Right lobe of liver (tissue), 6 donors: ENCODE measurements around the gene PTPRD. TPM values are rescaled to one million over a fixed set of nuclear protein-coding genes. Genes with fewer than 3 reads are reported as not detected.

Experiments used
- ATAC-seq, 4 donors: fragments of 200-7000 bp; cut with Tn5 transposase; one replicate each; pipeline ENCODE4 v1.9.1; 2020; ENCODE audit warnings: mild to moderate bottlenecking in 4 of 4, moderate library complexity in 4 of 4
- DNase-seq, 3 donors: peaks; one replicate each; pipeline ENCODE4 v3.0.0-alpha.2; 2020
- H3K27ac ChIP-seq, 3 donors: fragments of 200-600 bp; one replicate each; pipeline ENCODE4 v1.8.0; 2022
- H3K27me3 ChIP-seq, 2 donors: fragments of 200-600 bp; one replicate each; pipeline ENCODE4 v1.8.0; 2022
- H3K36me3 ChIP-seq, 4 donors: fragments of 200-600 bp; sonication (generic) in 1 of 4; one replicate each; pipeline versions ENCODE4 v1.5.1 to v1.8.0; 2017 to 2022; ENCODE audit warnings: control low read depth in 1 of 4
- H3K4me1 ChIP-seq, 4 donors: fragments of 200-600 bp; sonication (generic) in 1 of 4; one replicate each; pipeline versions ENCODE4 v1.5.1 to v1.8.0; 2017 to 2022; ENCODE audit warnings: control low read depth in 1 of 4
- H3K4me3 ChIP-seq, 3 donors: fragments of 200-600 bp; one replicate each; pipeline ENCODE4 v1.8.0; 2022
- H3K9me3 ChIP-seq, 4 donors: fragments of 200-600 bp; sonication (generic) in 1 of 4; one replicate each; pipeline versions ENCODE4 v1.5.1 to v1.8.0; 2017 to 2022; ENCODE audit warnings: control low read depth in 1 of 4
- POLR2A ChIP-seq: fragments of 450-650 bp; IDR thresholded peaks from one replicate; pipeline ENCODE4 v1.6.1; 2017; ENCODE audit warnings: antibody characterized with exemption, mild to moderate bottlenecking
- WGBS: methylation state at CpG from one replicate; pipeline ENCODE4 v1.1.6; 2018; ENCODE audit warnings: low coverage, low lambda C conversion rate; ENCODE audit not compliant: insufficient coverage; ENCODE audit errors: missing lambda C conversion rate; 5-methylcytosine and 5-hydroxymethylcytosine counted together
- intact Hi-C, 2 donors: fragments of 100-400 bp; cut with DNase I; formaldehyde crosslinking; loops; one replicate each; pipeline versions ENCODE4 v1.11.2 to v1.14.1; 2022
- total RNA-seq, 6 experiments: library from RNA; depleted of rRNA in 2 of 6; stranded (reverse); fragments of >200 nt in 2 of 6; fragmentation: NEBNext Ultra II Directional in 3 of 6; extraction: Animal tissue kit (Norgen Biotek cat#: 25700) in 3 of 6; gene quantifications; one replicate each; pipeline versions ENCODE4 v1.1.0 to v1.2.4, GENCODE V29; 2016 to 2023
- TF ChIP-seq, protein P1 (sequence below), 4 donors: fragments of 200-600 bp in 3 of 4; fragments of 450-650 bp in 1 of 4; IDR thresholded peaks; one replicate each; pipeline versions ENCODE4 v1.5.1 to v1.8.0; 2016 to 2022; ENCODE audit warnings: antibody characterized with exemption in 4 of 4, mild to moderate bottlenecking in 2 of 4
- donor health status: DM: no; HTN: yes; CAD: no.
- donor health status: DM: no; HTN: no; CAD: no.
- donor health status: DM: no; HTN: no; CAD: no.
- donor health status: DM: no; HTN: yes; CAD: no.
- donor health status: DM: no; HTN: yes; CAD: no.

Gene PTPRD
- total RNA-seq, 6 experiments from 2014 or later, result 5.4 to 29.8 (median 13.9) TPM

DNA sequence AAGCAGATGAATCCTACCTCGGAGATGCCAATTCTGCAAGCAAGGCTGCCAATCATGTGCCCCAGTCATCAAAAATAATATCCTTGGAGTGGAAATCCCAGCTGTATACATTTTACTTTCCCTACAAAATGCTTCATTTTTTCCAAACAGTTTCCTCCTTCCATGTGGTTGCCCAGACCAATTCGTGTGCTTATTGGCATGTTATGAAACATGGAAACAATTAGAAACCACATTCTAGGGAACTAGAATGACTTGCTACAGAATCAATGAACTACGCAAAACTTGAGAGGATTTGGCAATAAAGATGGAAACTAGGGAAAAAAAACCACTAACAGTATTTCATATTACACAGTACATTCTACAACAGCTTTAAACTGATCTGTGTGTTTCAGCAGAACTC lies 2228.7 kb downstream of the PTPRD start:
- no peak overlapping the region for H3K27ac ChIP-seq
- no peaks in the 10 kb centered on the region for H3K4me1 ChIP-seq
- DNase-seq, result no peak
- no peaks in the 10 kb centered on the region for H3K27me3 ChIP-seq
- H3K4me3 ChIP-seq, result no peak overlapping the region
- no peaks in the 10 kb centered on the region for H3K9me3 ChIP-seq
- H3K36me3 ChIP-seq, result no peaks in the 10 kb centered on the region
- WGBS, result 61% methylated on average over 3 of the region's 3 CpGs
- ATAC-seq, result no peak
- no peak for TF ChIP-seq POLR2A
- TF ChIP-seq, protein P1, sequence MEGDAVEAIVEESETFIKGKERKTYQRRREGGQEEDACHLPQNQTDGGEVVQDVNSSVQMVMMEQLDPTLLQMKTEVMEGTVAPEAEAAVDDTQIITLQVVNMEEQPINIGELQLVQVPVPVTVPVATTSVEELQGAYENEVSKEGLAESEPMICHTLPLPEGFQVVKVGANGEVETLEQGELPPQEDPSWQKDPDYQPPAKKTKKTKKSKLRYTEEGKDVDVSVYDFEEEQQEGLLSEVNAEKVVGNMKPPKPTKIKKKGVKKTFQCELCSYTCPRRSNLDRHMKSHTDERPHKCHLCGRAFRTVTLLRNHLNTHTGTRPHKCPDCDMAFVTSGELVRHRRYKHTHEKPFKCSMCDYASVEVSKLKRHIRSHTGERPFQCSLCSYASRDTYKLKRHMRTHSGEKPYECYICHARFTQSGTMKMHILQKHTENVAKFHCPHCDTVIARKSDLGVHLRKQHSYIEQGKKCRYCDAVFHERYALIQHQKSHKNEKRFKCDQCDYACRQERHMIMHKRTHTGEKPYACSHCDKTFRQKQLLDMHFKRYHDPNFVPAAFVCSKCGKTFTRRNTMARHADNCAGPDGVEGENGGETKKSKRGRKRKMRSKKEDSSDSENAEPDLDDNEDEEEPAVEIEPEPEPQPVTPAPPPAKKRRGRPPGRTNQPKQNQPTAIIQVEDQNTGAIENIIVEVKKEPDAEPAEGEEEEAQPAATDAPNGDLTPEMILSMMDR (IDR thresholded peaks at IDR 0.05), result no peak
- intact Hi-C loops, result no loop called here

DNA sequence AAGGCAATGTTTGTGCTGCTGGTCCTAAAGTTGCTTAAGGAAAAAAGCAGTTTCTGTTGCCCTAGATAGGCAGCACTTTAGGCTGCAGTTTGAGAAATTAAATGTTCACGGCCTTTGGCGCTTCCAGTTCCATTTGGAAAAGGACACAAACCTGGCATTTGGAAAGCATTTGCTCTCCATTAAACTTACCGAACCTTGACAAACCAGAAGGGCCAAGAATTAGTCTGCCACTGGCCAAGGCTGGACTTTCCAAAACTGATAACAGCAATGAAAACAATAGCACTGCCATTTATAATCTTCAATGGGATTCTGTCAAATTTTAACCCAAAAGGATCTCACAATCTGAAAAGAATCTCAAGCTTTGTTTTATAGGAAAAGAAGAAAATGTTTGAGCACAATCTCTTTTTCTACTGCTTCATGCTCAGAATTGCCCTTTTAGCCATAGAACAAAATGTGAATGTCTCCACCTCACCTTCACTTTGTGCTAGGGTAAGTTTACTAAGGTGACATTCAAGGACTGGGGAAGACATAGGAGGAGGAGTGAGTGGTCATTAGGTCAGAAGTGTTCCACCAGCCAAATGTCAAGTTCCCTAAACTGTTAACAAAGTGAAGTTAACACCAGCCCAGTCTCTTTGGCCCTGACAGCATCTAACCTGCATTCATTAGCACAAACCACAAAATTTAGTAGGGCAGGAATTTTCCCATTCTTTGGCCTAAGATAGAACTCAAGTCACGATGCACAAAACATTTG lies 2229.8 kb downstream of the PTPRD start:
- Histone ChIP-seq H3K27ac (no peak overlapping the region), H3K4me3 (no peak overlapping the region), H3K27me3 (no peaks in the 10 kb centered on the region), H3K9me3 (no peaks in the 10 kb centered on the region), H3K36me3 (no peaks in the 10 kb centered on the region), H3K4me1 (no peaks in the 10 kb centered on the region)
- DNase-seq, result no peak
- intact Hi-C loops, result no loop called here
- 83% methylated on average over 4 of the region's 4 CpGs for WGBS
- TF ChIP-seq, protein P1 (IDR thresholded peaks at IDR 0.05), result no peak
- no peak for TF ChIP-seq POLR2A
- no peak for ATAC-seq

- DNase-seq (no peak), ATAC-seq (no peak)
- Histone ChIP-seq H3K9me3 (no peaks in the 10 kb centered on the region), H3K27me3 (no peaks in the 10 kb centered on the region), H3K4me1 (no peaks in the 10 kb centered on the region), H3K4me3 (no peak overlapping the region), H3K36me3 (no peaks in the 10 kb centered on the region), H3K27ac (no peak overlapping the region)
- intact Hi-C loops, result no loop called here
- TF ChIP-seq, protein P1 (IDR thresholded peaks at IDR 0.05), result no peak
- no peak for TF ChIP-seq POLR2A
- WGBS, result 56% methylated on average over 1 of the region's 1 CpG
Observed at GRCh38 chr9:8382266-8382665, 2230.5 kb downstream of the PTPRD start.

DNA sequence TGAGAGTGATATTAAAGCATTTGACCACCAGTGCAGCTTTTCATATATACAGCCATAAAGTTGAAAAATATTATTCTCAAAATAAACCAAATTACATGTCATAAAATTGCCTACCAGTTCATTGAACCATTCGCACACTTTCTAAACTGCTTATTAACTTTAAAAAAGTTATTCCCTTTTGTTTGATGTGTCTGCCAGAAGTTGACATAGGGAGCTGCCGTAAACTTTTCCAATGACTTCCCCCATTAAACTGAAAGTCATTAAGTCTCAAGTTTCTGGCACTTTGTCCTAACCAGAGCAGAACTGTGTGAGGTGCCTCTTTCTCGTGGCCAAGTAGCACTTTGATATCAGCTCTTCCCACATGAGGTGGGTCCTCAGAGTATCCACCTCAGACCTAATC lies 2231.2 kb downstream of the PTPRD start:
- H3K36me3 ChIP-seq, result no peaks in the 10 kb centered on the region
- no peaks in the 10 kb centered on the region for H3K27me3 ChIP-seq
- WGBS, result 85% methylated on average over 3 of the region's 3 CpGs
- H3K9me3 ChIP-seq, result no peaks in the 10 kb centered on the region
- intact Hi-C loops, result no loop called here
- ATAC-seq (no peak), DNase-seq (no peak)
- no peak overlapping the region for H3K4me3 ChIP-seq
- H3K4me1 ChIP-seq, result no peaks in the 10 kb centered on the region
- TF ChIP-seq, protein P1 (IDR thresholded peaks at IDR 0.05), result no peak
- H3K27ac ChIP-seq, result no peak overlapping the region
